HK-2 (cell line): ENCODE data around the gene TRPT1.

Source experiments
- DNase-seq: peaks from one replicate; pipeline ENCODE4 v3.0.0-alpha.2; 2018; ENCODE audit not compliant: unreplicated experiment

The TRPT1 gene

GRCh38 chr11:64230171-64230984 is 4.4 kb upstream of the TRPT1 start, which contains the start of gene DNAJC4:
TSS of gene DNAJC4 (plus strand) at chr11:64230548. CDS start at chr11:64230855, 307 bp downstream.
- peak; percentile 85 for DNase-seq

DNA sequence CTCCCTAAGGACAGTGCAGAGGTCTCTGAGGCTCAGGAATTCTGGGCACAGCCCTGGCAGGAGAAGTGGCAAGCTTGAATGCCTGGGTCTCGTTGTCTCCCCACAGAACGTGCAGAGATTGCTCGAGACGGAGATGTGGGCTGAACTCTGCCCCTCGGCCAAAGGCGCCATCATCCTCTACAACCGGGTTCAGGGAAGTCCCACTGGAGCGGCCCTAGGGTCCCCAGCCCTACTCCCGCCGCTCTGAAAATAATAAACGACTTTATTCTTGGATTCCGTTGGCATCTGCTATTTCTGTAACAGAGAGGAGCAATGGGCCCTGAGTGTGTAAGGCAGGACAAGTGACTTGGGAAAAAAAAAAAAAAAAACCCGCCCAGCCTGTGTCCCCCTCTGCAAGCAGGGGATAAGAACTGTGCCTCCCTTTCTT is 3.8 kb upstream of the TRPT1 start:
- DNase-seq, result no peak

- DNase-seq, result no peak
Measured at GRCh38 chr11:64229090-64229743, 3.2 kb upstream of the TRPT1 start.

GRCh38 chr11:64227405-64227956 is 1.5 kb upstream of the TRPT1 start:
- no peak for DNase-seq

DNA sequence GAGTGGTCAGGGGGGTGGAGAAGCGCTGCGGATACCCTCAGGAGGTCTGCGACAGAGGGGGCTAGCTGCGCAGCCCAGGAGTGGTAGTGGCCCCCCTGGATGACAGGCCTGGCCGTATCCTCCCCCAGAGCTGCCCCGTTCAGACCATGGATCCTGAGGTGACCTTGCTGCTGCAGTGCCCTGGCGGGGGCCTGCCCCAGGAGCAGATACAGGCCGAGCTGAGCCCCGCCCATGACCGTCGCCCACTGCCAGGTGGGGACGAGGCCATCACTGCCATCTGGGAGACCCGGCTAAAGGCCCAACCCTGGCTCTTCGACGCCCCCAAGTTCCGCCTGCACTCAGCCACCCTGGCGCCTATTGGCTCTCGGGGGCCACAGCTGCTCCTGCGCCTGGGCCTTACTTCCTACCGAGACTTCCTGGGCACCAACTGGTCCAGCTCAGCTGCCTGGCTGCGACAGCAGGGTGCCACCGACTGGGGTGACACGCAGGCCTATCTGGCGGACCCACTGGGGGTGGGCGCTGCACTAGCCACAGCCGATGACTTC is 593 bp upstream of the TRPT1 start:
- no peak for DNase-seq

- DNase-seq, result no peak
Measured at GRCh38 chr11:64224891-64225607, 937 bp downstream of the TRPT1 start.

DNA sequence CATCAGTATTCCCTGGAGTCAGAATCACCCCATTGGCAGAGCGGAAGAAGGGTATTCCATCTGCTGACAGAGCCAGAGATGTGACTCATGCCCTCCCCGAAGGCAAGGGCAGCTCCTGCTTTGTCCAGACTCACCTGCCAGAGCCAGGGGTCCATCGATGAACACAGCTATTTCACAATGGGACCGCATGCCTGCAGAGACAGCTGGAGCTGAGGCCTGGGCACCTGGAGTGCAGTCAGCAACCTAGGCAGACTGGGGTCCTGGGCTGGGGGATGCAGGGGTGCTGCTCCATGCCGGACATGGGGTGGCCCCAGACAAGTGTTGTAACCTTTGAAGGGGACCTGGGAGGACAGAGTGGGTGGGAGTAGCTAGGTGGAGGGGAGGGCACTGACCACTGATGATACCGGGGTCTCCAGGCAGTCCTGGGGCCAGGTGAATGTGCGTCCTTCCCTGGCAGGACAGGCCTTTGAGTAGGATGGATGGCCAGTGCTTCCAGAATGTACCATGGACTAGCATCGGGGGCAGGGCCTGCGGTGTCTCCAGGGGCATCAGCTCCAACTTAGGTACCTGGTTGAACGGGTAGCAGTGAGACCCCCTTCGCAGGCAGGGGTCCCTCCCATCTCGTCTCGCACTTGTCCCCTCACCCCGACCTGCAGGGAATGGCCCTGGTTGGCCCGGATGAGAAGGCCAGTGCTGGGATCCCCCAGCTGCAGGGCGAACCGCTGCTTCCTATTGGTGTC is 1.7 kb downstream of the TRPT1 start:
- DNase-seq, result no peak

DNA sequence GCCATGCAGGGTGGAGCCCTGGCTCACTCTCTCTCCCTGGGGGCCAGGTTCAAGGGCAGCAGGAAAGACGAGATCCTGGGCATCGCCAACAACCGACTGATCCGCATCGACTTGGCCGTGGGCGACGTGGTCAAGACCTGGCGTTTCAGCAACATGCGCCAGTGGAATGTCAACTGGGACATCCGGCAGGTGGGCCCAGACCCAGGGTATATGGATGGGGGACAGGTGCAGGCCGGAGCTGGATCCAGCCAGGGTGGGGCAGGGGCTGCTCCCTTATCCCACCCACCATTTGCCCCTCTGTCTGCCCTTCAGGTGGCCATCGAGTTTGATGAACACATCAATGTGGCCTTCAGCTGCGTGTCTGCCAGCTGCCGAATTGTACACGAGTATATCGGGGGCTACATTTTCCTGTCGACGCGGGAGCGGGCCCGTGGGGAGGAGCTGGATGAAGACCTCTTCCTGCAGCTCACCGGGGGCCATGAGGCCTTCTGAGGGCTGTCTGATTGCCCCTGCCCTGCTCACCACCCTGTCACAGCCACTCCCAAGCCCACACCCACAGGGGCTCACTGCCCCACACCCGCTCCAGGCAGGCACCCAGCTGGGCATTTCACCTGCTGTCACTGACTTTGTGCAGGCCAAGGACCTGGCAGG is 2.9 kb downstream of the TRPT1 start:
- no peak for DNase-seq

- DNase-seq, result no peak
Measured at GRCh38 chr11:64222651-64223000, 3.4 kb downstream of the TRPT1 start.

DNA sequence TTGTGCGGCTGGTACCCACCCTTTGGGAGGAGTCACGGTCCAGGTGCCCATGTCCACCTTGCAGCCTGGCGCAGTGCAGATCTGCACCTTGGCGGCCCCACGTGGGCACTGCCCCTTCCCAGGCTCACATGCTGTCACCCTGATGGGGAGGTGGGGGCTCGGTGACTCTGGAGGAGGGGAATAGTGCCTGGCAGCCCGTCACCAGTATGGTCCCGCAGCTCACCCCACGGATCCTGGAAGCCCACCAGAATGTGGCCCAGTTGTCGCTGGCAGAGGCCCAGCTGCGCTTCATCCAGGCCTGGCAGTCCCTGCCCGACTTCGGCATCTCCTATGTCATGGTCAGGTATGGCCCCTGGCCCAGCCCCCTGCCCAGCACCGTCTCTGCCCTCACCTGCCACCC is 5.2 kb downstream of the TRPT1 start:
- DNase-seq, result no peak

GRCh38 chr11:64220271-64220670 is 5.7 kb downstream of the TRPT1 start:
- no peak for DNase-seq

DNA sequence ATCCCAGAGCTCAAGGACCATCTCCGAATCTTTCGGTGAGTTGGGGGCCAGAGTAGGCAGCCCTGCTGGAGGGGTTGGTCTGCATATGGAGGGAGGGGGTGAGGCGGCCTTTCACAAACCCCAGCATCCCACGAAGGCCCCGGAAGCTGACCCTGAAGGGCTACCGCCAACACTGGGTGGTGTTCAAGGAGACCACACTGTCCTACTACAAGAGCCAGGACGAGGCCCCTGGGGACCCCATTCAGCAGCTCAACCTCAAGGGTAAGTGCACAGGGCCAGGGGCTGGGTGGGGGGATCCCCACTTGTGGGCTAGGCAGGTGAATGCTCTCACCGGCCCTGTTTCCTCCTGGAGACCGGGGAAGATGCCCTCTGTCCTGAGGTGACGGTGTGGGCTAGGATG is 6.2 kb downstream of the TRPT1 start:
- DNase-seq, result no peak

DNA sequence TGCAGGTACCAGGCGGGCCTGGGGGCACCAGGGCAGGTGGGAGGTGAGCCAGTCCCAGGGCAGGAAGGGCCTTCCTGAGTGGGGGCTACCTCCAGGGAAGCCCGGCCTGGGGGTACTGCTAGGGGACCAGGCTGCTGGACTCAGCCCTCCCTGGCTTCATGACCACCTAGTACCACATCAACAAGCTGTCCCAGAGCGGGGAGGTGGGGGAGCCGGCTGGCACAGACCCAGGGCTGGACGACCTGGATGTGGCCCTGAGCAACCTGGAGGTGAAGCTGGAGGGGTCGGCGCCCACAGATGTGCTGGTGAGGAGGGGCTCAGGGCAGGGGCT is 6.7 kb downstream of the TRPT1 start:
- DNase-seq, result no peak

GRCh38 chr11:64218628-64219353 is 7.2 kb downstream of the TRPT1 start:
- DNase-seq, result no peak

DNA sequence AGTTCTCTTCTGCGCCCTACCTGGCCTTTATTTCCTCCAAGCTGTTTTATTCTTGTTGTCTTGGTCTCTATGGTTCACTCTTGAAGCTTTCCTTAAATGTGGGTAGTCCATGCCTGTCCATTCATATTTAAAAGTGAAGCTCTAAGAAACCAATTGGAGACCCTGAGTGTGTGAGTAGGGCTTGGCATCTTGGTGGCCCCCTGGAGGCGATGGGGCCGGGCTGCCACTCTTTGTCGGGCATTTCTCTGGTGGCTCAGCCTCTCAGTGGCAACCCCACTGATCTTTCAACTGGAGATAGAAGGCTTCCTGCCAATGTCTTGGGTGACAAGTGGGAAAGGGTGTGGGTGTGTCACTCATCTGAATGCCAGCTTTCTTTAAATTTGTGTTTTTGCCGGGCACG is 9.1 kb downstream of the TRPT1 start:
- no peak for DNase-seq

GRCh38 chr11:64211181-64211872 is 14.7 kb downstream of the TRPT1 start:
- no peak for DNase-seq

- no peak for DNase-seq
Measured at GRCh38 chr11:64210301-64211020, 15.5 kb downstream of the TRPT1 start.

DNA sequence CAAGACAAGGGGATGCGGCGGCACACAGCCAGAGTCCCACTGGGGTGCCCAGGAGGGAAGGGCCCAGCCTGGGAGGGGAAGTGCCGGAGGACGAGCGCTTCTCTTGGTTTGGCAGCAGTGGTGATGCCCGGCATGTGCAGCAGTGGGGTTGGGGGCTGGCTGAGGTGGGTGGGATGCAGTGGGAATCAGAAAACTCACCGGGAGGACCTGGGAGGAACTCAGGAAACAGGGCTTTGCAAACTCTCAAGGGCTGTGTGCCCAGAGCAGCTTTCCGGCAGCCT is 16.5 kb downstream of the TRPT1 start:
- DNase-seq, result no peak

- DNase-seq, result no peak
Measured at GRCh38 chr11:64208796-64209562, 17.0 kb downstream of the TRPT1 start.
